H9 (cell line): Measurements from ENCODE around the gene POMZP3. TPM values are rescaled to one million over a fixed set of nuclear protein-coding genes. Genes with fewer than 3 reads are reported as not detected.
"Not testable (repeated sequence)": the region's sequence is repeated elsewhere in the genome, so short reads cannot be mapped to it uniquely, and the experiment has no call there.

Source experiments
- DNase-seq: peaks from one replicate; pipeline ENCODE4 v3.0.0-alpha.2; 2017
- H2AFZ ChIP-seq: one replicate; pipeline ENCODE4 v1.6.1; 2013; ENCODE audit warnings: mild to moderate bottlenecking, low read length, control low read depth, moderate library complexity
- H2AK5ac ChIP-seq: 2 replicates; pipeline ENCODE4 v1.6.1; 2013; ENCODE audit warnings: low read length, control low read depth, mixed read lengths; ENCODE audit not compliant: insufficient read length
- H2BK120ac ChIP-seq: one replicate; pipeline ENCODE4 v1.6.1; 2013; ENCODE audit warnings: low read depth, mild to moderate bottlenecking, low read length, control low read depth, inconsistent platforms; ENCODE audit not compliant: poor library complexity, severe bottlenecking
- H2BK12ac ChIP-seq: 2 replicates; pipeline ENCODE4 v1.6.1; 2013; ENCODE audit warnings: low read length, control low read depth, mixed read lengths, low read depth; ENCODE audit not compliant: insufficient read length
- H2BK15ac ChIP-seq: 2 replicates; pipeline ENCODE4 v1.6.1; 2013; ENCODE audit warnings: low read depth, low read length, control low read depth
- H2BK20ac ChIP-seq: one replicate; pipeline ENCODE4 v1.6.1; 2013; ENCODE audit warnings: low read depth, mild to moderate bottlenecking, low read length, control low read depth, inconsistent platforms; ENCODE audit not compliant: poor library complexity, severe bottlenecking
- H2BK5ac ChIP-seq: 2 replicates; pipeline ENCODE4 v1.6.1; 2013; ENCODE audit warnings: low read length, control low read depth, mixed read lengths; ENCODE audit not compliant: insufficient read length
- H3K14ac ChIP-seq: 2 replicates; pipeline ENCODE4 v1.6.1; 2013; ENCODE audit warnings: low read length, control low read depth; ENCODE audit not compliant: insufficient read depth
- H3K18ac ChIP-seq: 2 replicates; pipeline ENCODE4 v1.6.1; 2013; ENCODE audit warnings: low read depth, mild to moderate bottlenecking, mixed read lengths, low read length, control low read depth; ENCODE audit not compliant: insufficient read length
- H3K23ac ChIP-seq: 2 replicates; pipeline ENCODE4 v1.6.1; 2013; ENCODE audit warnings: low read length, control low read depth, mixed read lengths, low read depth; ENCODE audit not compliant: insufficient read length
- H3K23me2 ChIP-seq: 2 replicates; pipeline ENCODE4 v1.6.1; 2013; ENCODE audit warnings: low read depth, mild to moderate bottlenecking, mixed read lengths, low read length, control low read depth; ENCODE audit not compliant: insufficient read length, poor library complexity, severe bottlenecking
- H3K27ac ChIP-seq: 2 replicates; pipeline ENCODE4 v1.5.1; 2013; ENCODE audit warnings: low read length, control low read depth, mixed read lengths, low read depth; ENCODE audit not compliant: insufficient read length
- H3K27me3 ChIP-seq: 2 replicates; pipeline ENCODE4 v1.6.1; 2013; ENCODE audit warnings: low read length, control low read depth, inconsistent platforms; ENCODE audit not compliant: insufficient read depth
- H3K4ac ChIP-seq: 2 replicates; pipeline ENCODE4 v1.6.1; 2013; ENCODE audit warnings: low read depth, mild to moderate bottlenecking, control low read depth, inconsistent platforms, low read length, moderate library complexity
- H3K4me1 ChIP-seq: 2 replicates; pipeline ENCODE4 v1.6.1; 2013; ENCODE audit warnings: low read length, control low read depth, inconsistent platforms; ENCODE audit not compliant: insufficient read depth
- H3K4me2 ChIP-seq: 2 replicates; pipeline ENCODE4 v1.6.1; 2013; ENCODE audit warnings: low read length, control low read depth, mixed read lengths; ENCODE audit not compliant: insufficient read length, insufficient read depth
- H3K56ac ChIP-seq: 2 replicates; pipeline ENCODE4 v1.6.1; 2013; ENCODE audit warnings: low read depth, mild to moderate bottlenecking, mixed read lengths, low read length, control low read depth; ENCODE audit not compliant: insufficient read length
- H3K79me1 ChIP-seq: 2 replicates; pipeline ENCODE4 v1.6.1; 2013; ENCODE audit warnings: low read depth, mild to moderate bottlenecking, moderate library complexity, low read length, control low read depth, inconsistent platforms; ENCODE audit not compliant: insufficient read depth, poor library complexity, severe bottlenecking
- H3K79me2 ChIP-seq: 2 replicates; pipeline ENCODE4 v1.6.1; 2013; ENCODE audit warnings: low read length, control low read depth, inconsistent platforms; ENCODE audit not compliant: insufficient read depth
- H3K9ac ChIP-seq: 2 replicates; pipeline ENCODE4 v1.6.1; 2013; ENCODE audit warnings: low read length, control low read depth, mixed read lengths; ENCODE audit not compliant: insufficient read length; ENCODE audit errors: extremely low read depth
- H3K9me3 ChIP-seq: one replicate; pipeline ENCODE4 v1.6.1; 2013; ENCODE audit warnings: low read depth, low read length, inconsistent platforms; ENCODE audit not compliant: control insufficient read depth
- H3T11ph ChIP-seq: one replicate; pipeline ENCODE4 v1.6.1; 2013; ENCODE audit warnings: mild to moderate bottlenecking, low read length, control low read depth, inconsistent platforms
- H4K20me1 ChIP-seq: one replicate; pipeline ENCODE4 v1.6.1; 2013; ENCODE audit not compliant: control insufficient read depth, insufficient read length, insufficient read depth
- H4K5ac ChIP-seq: 2 replicates; pipeline ENCODE4 v1.6.1; 2013; ENCODE audit warnings: low read depth, mild to moderate bottlenecking, mixed read lengths, low read length, control low read depth; ENCODE audit not compliant: insufficient read length
- H4K8ac ChIP-seq: replicated peaks from 2 replicates; pipeline ENCODE4 v1.6.1; 2013; ENCODE audit warnings: low read length, control low read depth, mixed read lengths, low read depth; ENCODE audit not compliant: insufficient read length
- H4K91ac ChIP-seq: 2 replicates; pipeline ENCODE4 v1.6.1; 2013; ENCODE audit warnings: low read depth, mild to moderate bottlenecking, moderate library complexity, mixed read lengths, low read length, control low read depth; ENCODE audit not compliant: insufficient read length
- H3K27ac Mint-ChIP-seq, 3 experiments: 2 replicates in 2 of 3; 3 replicates in 1 of 3; pipeline ENCODE4 v1.8.0; 2020 to 2021; ENCODE audit warnings: mixed read lengths in 3 of 3, mild to moderate bottlenecking in 1 of 3, moderate library complexity in 1 of 3
- H3K27me3 Mint-ChIP-seq: 2 replicates; pipeline ENCODE4 v1.8.0; 2021; ENCODE audit warnings: low read depth, mild to moderate bottlenecking, moderate library complexity, mixed read lengths
- H3K36me3 Mint-ChIP-seq, 3 experiments: 2 replicates in 2 of 3; 3 replicates in 1 of 3; pipeline ENCODE4 v1.8.0; 2020 to 2021; ENCODE audit warnings: low read depth in 3 of 3, mixed read lengths in 3 of 3; ENCODE audit not compliant: insufficient read depth in 1 of 3
- H3K4me1 Mint-ChIP-seq, 2 experiments: 2 replicates each; pipeline ENCODE4 v1.8.0; 2020; ENCODE audit warnings: mixed read lengths in 2 of 2
- H3K4me3 Mint-ChIP-seq, 2 experiments: 2 replicates in 1 of 2; 3 replicates in 1 of 2; pipeline ENCODE4 v1.8.0; 2020 to 2021; ENCODE audit warnings: mild to moderate bottlenecking in 2 of 2, mixed read lengths in 2 of 2, moderate library complexity in 1 of 2
- H3K9me3 Mint-ChIP-seq, 2 experiments: 2 replicates in 1 of 2; 3 replicates in 1 of 2; pipeline ENCODE4 v1.8.0; 2020; ENCODE audit warnings: mild to moderate bottlenecking in 2 of 2, mixed read lengths in 2 of 2, moderate library complexity in 1 of 2
- WGBS: extraction: QIAGEN DNeasy Blood & Tissue Kit; methylation state at CpG from one replicate; pipeline ENCODE4 v1.1.7; 2013; ENCODE audit warnings: missing lambda C conversion rate, low lambda C conversion rate, mixed read lengths; ENCODE audit not compliant: insufficient read length; ENCODE audit errors: extremely low coverage; 5-methylcytosine and 5-hydroxymethylcytosine counted together
- total RNA-seq: library from RNA; stranded (reverse); gene quantifications from 2 replicates; pipeline ENCODE4 v1.2.1, GENCODE V29; 2021

Gene POMZP3
- total RNA-seq, 1 experiment from 2014 or later, result 8.5 TPM

DNA sequence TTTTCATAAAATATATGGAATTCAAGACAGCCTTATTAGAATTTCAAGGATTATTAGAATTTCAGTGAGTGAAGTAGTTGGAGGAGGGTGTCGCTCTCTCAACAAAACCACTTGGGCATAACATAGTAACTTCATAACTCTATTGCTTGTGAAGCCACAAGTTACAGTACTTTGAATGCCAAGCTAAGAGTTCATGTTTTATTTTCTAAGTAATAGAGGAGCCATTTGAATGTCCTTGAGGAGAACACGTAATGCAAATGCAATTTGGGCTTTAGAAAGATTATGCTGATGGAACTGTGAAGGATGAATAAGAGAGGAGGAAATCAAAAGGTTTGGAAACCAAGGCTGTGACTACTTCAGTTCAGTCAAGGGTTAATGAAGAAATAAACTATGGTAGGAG lies 51.6 kb downstream of the POMZP3 start:
- H3K36me3 Mint-ChIP-seq, H3K79me1 ChIP-seq, H3K4me2 ChIP-seq, H3K4me1 ChIP-seq, DNase-seq, H3T11ph ChIP-seq, H3K18ac ChIP-seq, H4K8ac ChIP-seq, H3K4me3 Mint-ChIP-seq, H3K27me3 ChIP-seq, H3K27ac ChIP-seq, H3K14ac ChIP-seq, H3K27ac Mint-ChIP-seq, H3K27me3 Mint-ChIP-seq, H4K91ac ChIP-seq, H3K9me3 Mint-ChIP-seq, H3K56ac ChIP-seq, H3K4ac ChIP-seq, H3K23ac ChIP-seq, H3K23me2 ChIP-seq, H2AFZ ChIP-seq, H3K9ac ChIP-seq, H3K79me2 ChIP-seq, H2AK5ac ChIP-seq, H3K9me3 ChIP-seq, H4K20me1 ChIP-seq, H2BK120ac ChIP-seq, H2BK12ac ChIP-seq, H2BK20ac ChIP-seq, H2BK5ac ChIP-seq, H4K5ac ChIP-seq, H3K4me1 Mint-ChIP-seq, H2BK15ac ChIP-seq: not testable (repeated sequence)
- no CpG with 5 or more reads among the region's 2 CpGs for WGBS

DNA sequence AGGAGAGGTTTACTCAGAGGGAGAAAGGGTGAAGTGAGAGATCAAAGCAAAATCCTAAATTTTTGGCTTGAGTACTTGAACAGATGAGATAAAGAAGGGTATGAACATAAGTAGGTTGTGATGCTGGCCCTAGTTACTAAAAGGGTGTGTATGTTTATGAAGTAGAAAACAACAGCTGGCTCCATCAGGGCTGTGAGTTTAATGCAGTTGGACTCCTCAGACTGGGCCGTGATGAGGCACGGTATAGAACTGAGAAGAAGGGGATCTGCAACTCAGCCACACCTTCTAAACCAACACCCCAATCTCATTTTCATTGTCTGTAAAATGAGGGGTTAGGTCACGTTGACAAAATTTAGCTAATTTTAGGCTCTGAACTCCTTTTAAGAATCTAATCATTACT lies 54.8 kb downstream of the POMZP3 start:
- not testable (repeated sequence) for H3K23ac ChIP-seq, H4K8ac ChIP-seq, H3K56ac ChIP-seq, H3K4me1 Mint-ChIP-seq, H3K27me3 ChIP-seq, H2AFZ ChIP-seq, H4K91ac ChIP-seq, H2BK15ac ChIP-seq, H3T11ph ChIP-seq, H3K27ac ChIP-seq, H3K9me3 ChIP-seq, H4K5ac ChIP-seq, H3K4me3 Mint-ChIP-seq, H3K4me2 ChIP-seq, H2BK12ac ChIP-seq, H3K4ac ChIP-seq, H4K20me1 ChIP-seq, H3K4me1 ChIP-seq, H3K79me2 ChIP-seq, H3K79me1 ChIP-seq, H3K14ac ChIP-seq, H3K18ac ChIP-seq, H2BK20ac ChIP-seq, H3K9ac ChIP-seq, DNase-seq, H3K27me3 Mint-ChIP-seq, H3K9me3 Mint-ChIP-seq, H2BK5ac ChIP-seq, H3K23me2 ChIP-seq, H2BK120ac ChIP-seq, H2AK5ac ChIP-seq
- peak overlapping the region in 1 of 3 experiments; percentile 55; a peak in 1 of 7 replicates for H3K27ac Mint-ChIP-seq
- H3K36me3 Mint-ChIP-seq, result peaks cover 10 to 14% (median 10%) of the 10 kb centered on the region in 3 experiments
- WGBS, result no CpG with 5 or more reads among the region's 3 CpGs
